Dedifferentiated amniotic fluid mesenchymal stem cell (primary cell): Measurements from ENCODE around the gene FRRS1L.

Experiments
- DNase-seq: peaks from one replicate; pipeline ENCODE4 v3.0.0-alpha.2; 2016; ENCODE audit errors: extremely low spot score

FRRS1L gene

GRCh38 chr9:109176386-109176785 is 9.3 kb upstream of the FRRS1L start:
- no peak for DNase-seq

- DNase-seq = no peak
Observed at GRCh38 chr9:109172935-109173334, 5.9 kb upstream of the FRRS1L start.

GRCh38 chr9:109171926-109172325 is 4.9 kb upstream of the FRRS1L start:
- DNase-seq = no peak

DNA sequence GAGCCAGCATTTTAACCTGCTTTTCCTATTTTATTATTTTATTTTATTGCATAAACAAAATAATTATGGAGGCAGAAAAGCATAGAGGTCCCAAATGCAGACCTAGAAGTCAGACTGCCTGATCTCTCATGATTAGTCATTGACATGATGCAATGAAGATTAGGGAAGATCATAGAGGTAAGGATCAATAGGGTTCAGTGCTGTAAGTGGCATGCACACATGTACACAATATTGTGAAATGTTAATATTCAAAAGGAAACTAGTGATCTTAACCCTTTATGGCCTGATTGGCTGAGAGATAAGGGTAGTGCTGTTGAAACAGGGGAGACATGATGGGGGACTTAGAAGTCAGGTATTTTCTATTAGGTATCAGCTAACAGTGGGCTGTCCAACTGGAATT is 1.1 kb upstream of the FRRS1L start:
- no peak for DNase-seq

DNA sequence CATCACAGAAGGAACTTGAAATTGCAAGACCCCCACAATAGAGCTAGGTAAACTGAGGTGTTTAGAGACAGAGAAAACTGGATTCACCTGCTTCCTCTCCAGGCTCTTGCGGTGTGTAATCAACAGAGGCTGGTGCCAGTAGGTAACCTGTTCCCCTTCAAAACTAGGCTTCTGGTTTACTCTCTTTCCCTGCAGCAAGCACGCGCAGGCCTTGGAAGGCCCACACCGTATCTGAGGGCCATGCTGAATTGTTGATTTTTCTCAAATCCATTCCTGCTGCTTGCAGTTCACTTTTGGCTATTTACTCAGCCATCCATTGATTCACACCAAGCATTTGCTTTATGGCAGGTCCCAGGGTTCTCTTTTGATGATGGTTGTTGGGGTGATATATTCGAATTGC is 667 bp upstream of the FRRS1L start:
- no peak for DNase-seq

DNA sequence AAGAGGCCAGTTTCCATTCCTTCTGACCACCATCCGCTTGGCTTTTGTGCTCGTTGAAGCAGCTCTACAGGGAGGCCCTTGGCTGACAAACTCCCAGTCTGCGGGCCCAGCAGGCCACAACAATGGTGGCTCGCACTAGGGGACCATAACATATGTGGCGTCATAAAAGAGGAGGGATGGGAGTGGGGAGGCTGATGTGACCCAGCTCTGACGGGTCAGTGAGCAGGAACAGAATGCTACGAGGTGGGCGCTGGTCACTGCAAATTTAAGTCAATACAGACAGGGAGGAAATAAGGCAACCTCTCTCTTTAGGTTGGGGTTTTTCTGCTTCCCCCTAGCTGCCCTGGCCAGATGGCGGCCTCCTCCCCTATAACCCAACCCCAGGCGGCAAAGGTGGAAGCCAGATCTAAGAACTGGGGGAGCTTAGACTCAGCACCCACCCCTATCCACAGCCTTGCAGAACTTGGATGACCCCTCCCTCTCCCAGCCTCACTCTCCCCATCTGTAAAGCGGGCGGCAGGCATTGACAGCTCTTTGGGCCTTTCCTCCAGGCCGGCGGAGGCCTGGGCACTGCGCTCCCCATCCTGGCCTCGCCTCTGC is 778 bp downstream of the FRRS1L start:
- DNase-seq = no peak

- DNase-seq = no peak
Observed at GRCh38 chr9:109164042-109164441, 3.0 kb downstream of the FRRS1L start.

DNA sequence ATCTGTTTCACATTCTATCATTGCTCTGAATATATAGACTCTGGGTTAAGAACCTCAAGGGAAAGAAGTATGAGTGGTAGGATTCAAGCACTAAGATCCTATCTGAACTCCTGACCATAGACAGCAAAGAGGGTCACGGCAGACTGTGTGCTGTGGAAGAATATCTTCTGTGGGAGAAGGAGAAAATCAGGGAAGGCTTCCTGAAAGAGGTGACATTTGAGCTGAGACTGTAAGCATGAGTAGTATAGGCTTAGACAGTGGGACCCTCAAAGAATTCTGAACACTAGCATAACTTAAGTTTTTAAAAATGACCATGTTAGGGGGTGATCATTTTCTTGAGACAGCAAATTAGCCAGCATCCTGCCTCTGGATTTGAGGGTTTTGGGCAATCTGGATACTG is 3.9 kb downstream of the FRRS1L start:
- no peak for DNase-seq

DNA sequence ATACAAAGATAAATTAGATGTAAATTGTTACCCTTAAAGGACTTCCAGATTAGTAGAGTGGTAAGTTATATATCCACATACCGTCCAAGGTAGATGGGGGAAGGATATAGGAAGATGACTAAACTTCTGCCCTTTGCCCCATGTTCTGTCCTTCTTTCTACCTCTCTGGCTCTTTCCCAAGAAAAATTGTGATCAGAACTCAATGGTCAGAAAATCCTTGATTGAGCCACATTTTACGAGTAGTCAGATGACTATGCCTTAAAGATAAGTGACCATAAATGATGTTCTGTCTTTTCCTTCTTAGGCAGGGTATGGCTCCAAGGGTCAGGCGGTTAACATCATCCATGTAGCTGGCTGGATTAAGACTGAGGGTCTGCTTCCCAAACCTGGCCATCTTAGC is 4.4 kb downstream of the FRRS1L start:
- no peak for DNase-seq

GRCh38 chr9:109161471-109161870 is 5.6 kb downstream of the FRRS1L start:
- no peak for DNase-seq

DNA sequence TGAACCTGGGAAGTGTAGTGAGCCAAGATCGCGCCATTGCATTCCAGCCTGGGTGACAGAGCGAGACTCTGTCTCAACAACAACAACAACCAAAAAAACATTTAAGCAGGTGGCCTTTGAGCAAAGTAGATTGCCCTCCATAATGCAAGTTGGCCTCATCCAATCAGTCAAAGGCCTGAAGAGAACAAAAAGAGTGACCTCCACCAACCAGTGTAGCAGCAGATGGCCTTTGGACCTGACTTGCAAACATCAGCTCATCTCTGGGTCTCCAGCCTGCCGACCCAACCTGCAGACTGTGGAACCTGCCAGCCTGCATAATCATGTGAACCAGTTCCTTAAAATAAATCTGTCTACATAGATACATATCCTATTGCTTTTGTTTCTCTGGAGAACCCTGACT is 7.5 kb downstream of the FRRS1L start:
- DNase-seq = no peak

GRCh38 chr9:109158651-109159050 is 8.4 kb downstream of the FRRS1L start:
- DNase-seq = peak; percentile 33

DNA sequence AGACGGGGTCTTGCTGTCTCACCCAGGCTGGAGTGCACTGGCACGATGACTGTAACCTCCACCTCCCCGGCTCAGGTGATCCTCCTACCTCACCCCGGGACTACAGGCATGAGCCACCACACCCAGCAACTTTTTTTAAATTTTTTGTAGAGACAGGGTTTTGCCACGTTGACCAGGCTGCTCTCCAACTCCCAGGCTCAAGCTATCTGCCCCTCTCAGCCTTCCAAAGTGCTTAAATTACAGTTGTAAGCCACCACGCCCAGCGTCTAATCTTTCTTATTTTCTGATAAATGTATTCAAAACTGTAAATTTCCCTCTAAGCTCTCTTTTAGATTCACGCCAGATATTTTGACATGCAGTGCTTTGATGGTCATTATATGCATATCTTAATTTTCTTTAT is 10.3 kb downstream of the FRRS1L start:
- no peak for DNase-seq

- DNase-seq = no peak
Observed at GRCh38 chr9:109150925-109151545, 16.0 kb downstream of the FRRS1L start.

GRCh38 chr9:109149722-109150121 is 17.3 kb downstream of the FRRS1L start:
- no peak for DNase-seq

- no peak for DNase-seq
Observed at GRCh38 chr9:109149089-109149488, 18.0 kb downstream of the FRRS1L start.

DNA sequence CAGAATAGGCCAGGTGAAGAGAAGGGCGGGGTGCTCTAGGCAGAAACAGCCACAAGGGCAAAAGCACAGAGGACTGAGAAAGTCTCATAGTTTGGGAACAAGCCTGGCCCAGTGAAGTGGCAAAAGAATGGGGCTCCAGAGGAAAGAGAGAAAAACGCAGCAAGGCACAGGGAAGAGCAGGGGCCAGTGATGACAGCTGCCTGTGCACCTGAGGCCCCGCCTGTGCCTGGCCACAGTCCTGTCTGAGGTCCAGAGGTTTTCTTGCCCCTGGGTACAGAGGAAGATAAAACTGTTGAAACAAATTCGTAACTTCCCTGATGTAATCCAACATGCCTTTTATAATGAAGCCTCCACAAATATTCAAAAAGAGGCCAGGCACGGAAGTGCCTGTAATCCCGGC is 22.0 kb downstream of the FRRS1L start:
- DNase-seq = no peak

DNA sequence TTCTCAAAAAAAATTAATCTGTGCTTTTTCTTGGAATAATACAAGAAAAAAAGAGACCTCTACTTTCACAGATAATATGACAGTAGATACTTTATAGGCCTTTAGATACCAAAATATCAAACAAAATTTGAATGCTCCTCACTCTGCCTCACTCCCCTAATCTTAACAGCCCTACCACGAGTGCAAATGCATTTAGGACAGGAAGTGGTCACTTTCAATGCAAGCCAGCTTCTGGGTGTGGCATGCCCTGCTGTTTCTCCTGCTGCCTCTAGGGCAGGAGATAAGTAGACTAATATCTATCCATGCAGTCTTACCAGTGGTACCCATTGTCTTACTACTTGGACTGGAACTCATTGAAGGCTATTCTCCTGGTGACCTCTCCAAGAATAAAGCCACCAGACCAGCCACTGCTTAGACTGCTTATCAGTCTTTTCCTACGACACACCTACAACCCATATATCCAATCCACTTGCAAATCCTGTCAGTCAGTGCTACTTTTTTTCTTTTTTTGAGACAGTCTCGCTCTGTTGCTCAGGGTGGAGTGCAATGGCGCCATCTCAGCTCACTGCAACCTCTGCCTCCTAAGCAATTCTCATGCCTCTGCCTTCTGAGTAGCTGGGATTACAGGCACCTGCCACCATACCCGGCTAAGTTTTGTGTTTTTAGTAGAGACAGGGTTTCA is 23.0 kb downstream of the FRRS1L start:
- DNase-seq = no peak

GRCh38 chr9:109141375-109141774 is 25.7 kb downstream of the FRRS1L start:
- no peak for DNase-seq

- DNase-seq = no peak
Observed at GRCh38 chr9:109139851-109140250, 27.2 kb downstream of the FRRS1L start.

GRCh38 chr9:109138421-109138820 is 28.6 kb downstream of the FRRS1L start:
- no peak for DNase-seq

DNA sequence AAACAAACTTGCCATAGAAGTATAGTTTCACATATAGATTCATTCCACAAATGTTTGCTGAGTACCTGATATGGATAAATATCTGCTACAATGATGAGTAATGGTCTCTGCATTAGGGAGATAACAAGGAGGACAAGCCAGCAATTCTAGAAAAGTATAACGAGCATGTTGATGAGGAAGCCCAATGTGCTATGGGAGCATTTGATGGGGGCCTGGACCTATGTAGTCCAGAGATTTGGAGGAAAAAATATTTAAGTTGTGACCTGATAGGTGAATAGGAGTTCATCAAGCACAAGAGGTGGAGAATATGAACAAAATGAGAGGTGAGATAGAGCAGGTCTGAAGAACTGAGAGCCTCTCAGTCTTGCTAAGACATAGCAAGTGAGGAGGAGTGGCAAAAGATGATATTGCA is 32.9 kb downstream of the FRRS1L start:
- DNase-seq = no peak

DNA sequence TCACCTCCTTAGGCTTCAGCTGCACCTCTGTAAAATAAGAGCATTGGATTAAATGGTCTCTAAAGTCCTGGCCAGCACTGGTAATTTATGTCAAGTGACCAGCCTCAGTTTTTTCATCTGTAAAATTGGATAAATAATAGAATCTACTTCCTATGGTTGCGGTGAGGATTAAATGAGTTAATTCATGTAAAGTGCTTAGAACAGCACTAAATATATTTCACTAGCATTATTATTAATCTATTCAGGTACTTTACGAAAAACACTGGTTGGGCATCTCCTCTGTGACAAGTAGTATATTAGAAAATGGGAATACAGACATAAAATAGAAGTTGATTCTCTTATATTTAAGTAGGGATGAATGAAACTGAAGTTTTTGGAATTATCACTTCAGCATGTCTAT is 33.5 kb downstream of the FRRS1L start:
- DNase-seq = no peak
